Gastroesophageal sphincter (tissue), 3 donors: ENCODE data around the gene HOXA7.

Experiments
- CTCF ChIP-seq, 4 experiments: fragments of 200-600 bp in 2 of 4; fragments of 450-650 bp in 2 of 4; sonication (generic) in 1 of 4; IDR thresholded peaks; one replicate each; pipeline ENCODE4 v1.5.1; 2017 to 2019; ENCODE audit warnings: antibody characterized with exemption in 4 of 4, mild to moderate bottlenecking in 2 of 4, moderate library complexity in 2 of 4
- EP300 ChIP-seq: sonication (generic); formaldehyde crosslinking; IDR thresholded peaks from one replicate; pipeline ENCODE4 v1.6.1; 2017; ENCODE audit warnings: antibody characterized with exemption, mild to moderate bottlenecking

- TF ChIP-seq CTCF (IDR thresholded peaks at IDR 0.05) (no peak), EP300 (no peak)
Measured at GRCh38 chr7:27169658-27170425, 13.4 kb upstream of the HOXA7 start.
